GM12864 (cell line): ENCODE data around the gene IMPACT.

Experiments used
- DNase-seq: peaks from one replicate; pipeline ENCODE4 v3.0.0-alpha.2; 2011; ENCODE audit warnings: low read depth
- H3K4me3 ChIP-seq: 2 replicates; pipeline ENCODE4 v1.5.1; 2011; ENCODE audit warnings: mild to moderate bottlenecking, low read depth, low read length, control low read depth
- CTCF ChIP-seq: IDR thresholded peaks from 2 replicates; pipeline ENCODE4 v1.5.1; 2011; ENCODE audit warnings: low read depth, mild to moderate bottlenecking, moderate library complexity, low read length, control low read depth, inconsistent platforms; ENCODE audit errors: missing control alignments

IMPACT gene

DNA sequence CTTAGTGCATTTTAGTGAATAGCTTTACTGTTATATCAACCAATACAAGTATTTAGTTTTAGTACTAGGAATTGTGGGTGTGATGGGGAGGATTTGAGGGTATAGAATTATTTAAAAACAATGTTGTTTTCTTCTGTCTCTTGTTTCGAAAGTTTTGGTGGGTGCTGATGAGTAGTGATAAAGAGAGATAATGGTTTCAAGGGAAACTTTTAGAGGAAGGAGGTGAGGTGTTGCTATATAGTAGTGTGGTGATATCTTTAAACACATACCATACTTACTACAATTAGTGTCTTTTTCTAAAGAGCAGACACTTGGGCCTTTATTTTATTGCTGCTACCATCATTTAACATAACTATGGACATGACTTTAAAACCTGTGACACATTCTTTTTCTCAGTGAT is 10.5 kb downstream of the IMPACT start:
- TF ChIP-seq CTCF = no peak
- no peak for DNase-seq

DNA sequence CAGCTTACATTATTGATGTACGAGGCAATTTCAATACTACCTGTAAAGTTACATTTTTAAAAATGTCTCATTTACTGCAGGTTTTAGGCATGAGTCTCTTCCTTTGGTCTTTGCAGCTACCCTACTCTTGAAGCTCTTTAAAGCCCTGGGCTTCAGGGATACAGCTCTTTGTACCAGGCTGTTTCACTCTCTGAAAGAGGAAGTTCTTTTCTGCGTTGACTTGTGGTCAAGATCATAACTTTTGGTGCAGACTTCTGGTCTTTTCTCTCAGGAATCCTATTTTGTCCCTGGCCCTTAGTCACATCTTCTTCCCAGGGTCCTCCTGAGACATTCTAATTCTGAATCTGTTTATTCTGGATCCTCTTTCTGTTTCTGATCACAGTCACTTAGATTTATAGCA is 17.4 kb downstream of the IMPACT start:
- no peak overlapping the region for H3K4me3 ChIP-seq
- no peak for DNase-seq
- TF ChIP-seq CTCF = no peak

More for the DNA sequence above, 10.5 kb downstream of the IMPACT start:
- no peak overlapping the region for H3K4me3 ChIP-seq

DNA sequence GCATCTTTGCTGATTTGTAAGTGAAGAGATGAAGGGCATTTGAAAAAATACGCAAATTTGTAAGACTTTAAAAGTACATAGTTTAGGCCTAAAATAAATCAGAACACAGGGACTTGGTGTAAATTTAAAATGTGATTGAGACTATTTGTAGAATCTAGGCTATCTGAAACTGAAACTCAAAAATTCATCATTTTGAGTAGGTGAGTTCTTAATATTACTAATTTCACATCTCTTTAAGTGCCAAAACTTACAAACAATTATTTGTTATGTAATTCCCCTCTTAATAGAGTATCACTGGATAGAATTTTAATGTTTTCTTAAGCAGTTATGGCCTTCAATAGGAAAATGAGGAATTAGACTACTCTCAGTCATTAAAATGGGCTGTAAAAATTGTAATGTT is 20.0 kb downstream of the IMPACT start:
- no peak for TF ChIP-seq CTCF
- DNase-seq = no peak
- no peak overlapping the region for H3K4me3 ChIP-seq

GRCh38 chr18:24446953-24447538 is 20.6 kb downstream of the IMPACT start:
- no peak overlapping the region for H3K4me3 ChIP-seq
- DNase-seq = no peak
- TF ChIP-seq CTCF = no peak

DNA sequence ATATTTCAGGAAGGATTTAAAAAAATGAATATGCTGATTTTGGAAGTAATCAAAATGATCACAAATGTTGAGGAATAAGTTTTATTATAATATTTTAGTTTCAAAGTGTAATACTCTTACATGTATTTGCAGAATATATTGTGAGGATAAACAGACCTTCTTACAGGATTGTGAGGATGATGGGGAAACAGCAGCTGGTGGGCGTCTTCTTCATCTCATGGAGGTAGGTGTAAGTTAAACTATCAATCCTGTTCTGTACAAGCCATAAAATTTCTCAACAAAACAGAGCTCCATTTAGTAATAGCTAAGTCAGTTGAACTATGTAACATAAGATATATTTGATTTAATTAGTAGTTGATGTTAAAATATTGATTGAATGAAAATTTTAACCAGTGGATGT is 21.5 kb downstream of the IMPACT start:
- DNase-seq = no peak
- no peak for TF ChIP-seq CTCF

GRCh38 chr18:24456549-24456948 is 30.1 kb downstream of the IMPACT start:
- TF ChIP-seq CTCF = no peak
- DNase-seq = peak; percentile 24
- no peak overlapping the region for H3K4me3 ChIP-seq

More for the DNA sequence above, 21.5 kb downstream of the IMPACT start:
- no peak overlapping the region for H3K4me3 ChIP-seq

GRCh38 chr18:24459772-24460171 is 33.3 kb downstream of the IMPACT start:
- no peak overlapping the region for H3K4me3 ChIP-seq
- TF ChIP-seq CTCF = no peak
- DNase-seq = no peak
